Gastroesophageal sphincter (tissue), 3 donors: ENCODE measurements around the gene BMP7.

Experiments used
- CTCF ChIP-seq, 4 experiments: fragments of 200-600 bp in 2 of 4; fragments of 450-650 bp in 2 of 4; sonication (generic) in 1 of 4; IDR thresholded peaks; one replicate each; pipeline ENCODE4 v1.5.1; 2017 to 2019; ENCODE audit warnings: antibody characterized with exemption in 4 of 4, mild to moderate bottlenecking in 2 of 4, moderate library complexity in 2 of 4
- POLR2A ChIP-seq, 2 donors: fragments of 450-650 bp; IDR thresholded peaks; one replicate each; pipeline ENCODE4 v1.6.1; 2017; ENCODE audit warnings: antibody characterized with exemption in 2 of 2, mild to moderate bottlenecking in 2 of 2, moderate library complexity in 1 of 2
- POLR2AphosphoS5 ChIP-seq: sonication (generic); formaldehyde crosslinking; IDR thresholded peaks from one replicate; pipeline ENCODE4 v1.6.1; 2017; ENCODE audit warnings: antibody characterized with exemption

- TF ChIP-seq POLR2A (IDR thresholded peaks at IDR 0.05) (no peak), POLR2AphosphoS5 (no peak), CTCF (IDR thresholded peaks at IDR 0.05) (no peak)
Measured at GRCh38 chr20:57230247-57230646, 36.2 kb downstream of the BMP7 start.
